A549 (cell line): ENCODE measurements around the gene ZNF214. TPM values are rescaled to one million over a fixed set of nuclear protein-coding genes. Genes with fewer than 3 reads are reported as not detected.
A peak's percentile ranks its signal among the peaks of the same experiment; 100 is the strongest.

Source experiments
- ATAC-seq, 2 experiments: fragments of 200-7000 bp in 1 of 2; fragments of >200 bp in 1 of 2; cut with Nextera tagmentation in 1 of 2; cut with Tn5 transposase in 1 of 2; 3 replicates each; pipeline versions ENCODE4 v1.8.0 to v1.9.1; 2018 to 2020; ENCODE audit warnings: mild to moderate bottlenecking in 1 of 2, moderate library complexity in 1 of 2
- CTCF ChIA-PET: fragments of 300-600 bp; sonication (Branson Sonifier 250); formaldehyde crosslinking; extraction: SDS; loops from one replicate; lab custom pipeline; 2021; ENCODE audit warnings: antibody characterized with exemption, inconsistent platforms; lab: Yijun Ruan, JAX
- POLR2A ChIA-PET: fragments of 350-600 bp; formaldehyde crosslinking; extraction: SDS; loops from one replicate; lab custom pipeline; 2021; ENCODE audit warnings: antibody characterized with exemption, inconsistent platforms; lab: Yijun Ruan, JAX
- DNase-seq, 2 experiments: peaks; one replicate each; pipeline versions ENCODE4 v3.0.0 to v3.0.0-alpha.2; 2011 to 2016; ENCODE audit warnings: low read depth in 1 of 2, low spot score in 1 of 2
- FAIRE-seq: peaks from 2 replicates; lab custom pipeline; 2011; peaks lifted over from hg19 to GRCh38; lab: Jason Lieb, UNC
- H3K27ac ChIP-seq, 2 experiments: fragments of >200 bp; sonication (Bioruptor Twin); formaldehyde crosslinking; 3 replicates each; pipeline ENCODE4 v1.5.1; 2016 to 2017
- H3K4me1 ChIP-seq: fragments of >200 bp; sonication (Bioruptor Twin); formaldehyde crosslinking; 3 replicates; pipeline ENCODE4 v1.6.1; 2016
- H3K4me2 ChIP-seq: fragments of >200 bp; sonication (Bioruptor Twin); formaldehyde crosslinking; 3 replicates; pipeline ENCODE4 v1.6.1; 2016
- H3K4me3 ChIP-seq: fragments of >200 bp; sonication (Bioruptor Twin); formaldehyde crosslinking; 3 replicates; pipeline ENCODE4 v1.5.1; 2016
- H3K9me3 ChIP-seq: fragments of >200 bp; sonication (Bioruptor Twin); formaldehyde crosslinking; 3 replicates; pipeline ENCODE4 v1.6.1; 2016
- BCL3 ChIP-seq: fragments of >200 bp; sonication (Bioruptor Twin); formaldehyde crosslinking; IDR thresholded peaks from 3 replicates; pipeline ENCODE4 v1.6.1; 2016
- ELK1 ChIP-seq: fragments of 150-350 bp; IDR thresholded peaks from 2 replicates; pipeline ENCODE4 v1.6.1; 2014; ENCODE audit warnings: low read depth, mild to moderate bottlenecking, low read length
- FOSB ChIP-seq: fragments of 250-450 bp; sonication (Bioruptor Pico); IDR thresholded peaks from 2 replicates; pipeline ENCODE4 v1.5.0; 2020; ENCODE audit warnings: mild to moderate bottlenecking, moderate library complexity
- FOSL2 ChIP-seq, 2 experiments: fragments of 450-650 bp in 1 of 2; fragments of >200 bp in 1 of 2; sonication (Bioruptor Twin) in 1 of 2; formaldehyde crosslinking; IDR thresholded peaks; 2 replicates each; pipeline versions ENCODE4 v1.5.0 to v1.6.1; 2016 to 2020; ENCODE audit warnings: mild to moderate bottlenecking in 1 of 2, moderate library complexity in 1 of 2
- HES2 ChIP-seq: fragments of >200 bp; sonication (Bioruptor Twin); formaldehyde crosslinking; IDR thresholded peaks from 2 replicates; pipeline ENCODE4 v1.6.1; 2016
- HEYL ChIP-seq: fragments of 250-450 bp; sonication (Bioruptor Pico); IDR thresholded peaks from 2 replicates; pipeline ENCODE4 v1.8.0; 2021; ENCODE audit warnings: mild to moderate bottlenecking, moderate library complexity
- HOXB5 ChIP-seq: fragments of 250-450 bp; sonication (Bioruptor Pico); IDR thresholded peaks from 2 replicates; pipeline ENCODE4 v1.5.0; 2020; ENCODE audit warnings: mild to moderate bottlenecking, moderate library complexity
- KDM5A ChIP-seq: fragments of 200-600 bp; sonication (generic); IDR thresholded peaks from 2 replicates; pipeline ENCODE4 v1.6.1; 2016; ENCODE audit warnings: antibody characterized with exemption, mild to moderate bottlenecking
- MAFK ChIP-seq: fragments of 450-650 bp; IDR thresholded peaks from 2 replicates; pipeline ENCODE4 v1.6.1; 2014; ENCODE audit not compliant: partially characterized antibody
- MAZ ChIP-seq: fragments of 150-350 bp; IDR thresholded peaks from 2 replicates; pipeline ENCODE4 v1.6.1; 2014; ENCODE audit warnings: antibody characterized with exemption, low read depth, low read length, borderline replicate concordance
- NPAS2 ChIP-seq: fragments of 250-450 bp; sonication (Bioruptor Pico); IDR thresholded peaks from 2 replicates; pipeline ENCODE4 v1.8.0; 2022; ENCODE audit warnings: mild to moderate bottlenecking, moderate library complexity, borderline replicate concordance
- PHF8 ChIP-seq: fragments of 200-600 bp; sonication (generic); IDR thresholded peaks from 2 replicates; pipeline ENCODE4 v1.6.1; 2016; ENCODE audit warnings: low read depth, mild to moderate bottlenecking, antibody characterized with exemption, moderate library complexity, borderline replicate concordance
- POLR2A ChIP-seq: IDR thresholded peaks from 2 replicates; pipeline ENCODE4 v1.6.1; 2012; ENCODE audit warnings: mild to moderate bottlenecking, low read length
- SREBF2 ChIP-seq: fragments of 450-650 bp; IDR thresholded peaks from 2 replicates; pipeline ENCODE4 v1.6.1; 2014; ENCODE audit warnings: mild to moderate bottlenecking, moderate library complexity
- ZNF302 ChIP-seq: fragments of 250-450 bp; sonication (Bioruptor Pico); IDR thresholded peaks from 2 replicates; pipeline ENCODE4 v1.9.0; 2021; ENCODE audit warnings: inconsistent platforms, mild to moderate bottlenecking, moderate library complexity
- WGBS: methylation state at CpG from one replicate; pipeline ENCODE4 v1.1.6; 2017; ENCODE audit errors: missing lambda C conversion rate; 5-methylcytosine and 5-hydroxymethylcytosine counted together
- polyA plus RNA-seq, 4 experiments: library from polyadenylated mRNA; depleted of rRNA in 3 of 4; stranded (reverse); fragments of >200 nt; fragmentation: RNase III in 1 of 4; extraction: RNeasy Plus Mini Kit Qiagen cat#74134 plus additional on column Dnase treatment in 1 of 4; gene quantifications; 2 replicates in 3 of 4; 3 replicates in 1 of 4; pipeline ENCODE4 v1.2.3, GENCODE V29; 2011 to 2017

ZNF214 gene
- polyA plus RNA-seq, 2 of the 4 experiments (the other 2 are of a cell fraction) = 0.70 to 2.1 TPM

- DNase-seq (no peak), FAIRE-seq (no peak), ATAC-seq (no peak)
- CTCF ChIA-PET = no interaction called here
- Histone ChIP-seq H3K27ac (no peak overlapping the region), H3K4me1 (no peaks in the 10 kb centered on the region), H3K4me3 (no peak overlapping the region), H3K9me3 (no peaks in the 10 kb centered on the region), H3K4me2 (no peak overlapping the region)
- WGBS = 54% methylated on average over 16 of the region's 16 CpGs
- TF ChIP-seq ZNF302 (CRISPR knock-in tag) = no peak
- no peak for TF ChIP-seq HOXB5 (CRISPR knock-in tag)
- TF ChIP-seq HES2 = no peak
- no peak for TF ChIP-seq BCL3
- TF ChIP-seq ELK1 = no peak
- no peak for TF ChIP-seq KDM5A
- POLR2A ChIA-PET = no interaction called here
These were observed 10.7 kb upstream of the ZNF214 start for GRCh38 chr11:7030836-7031235.

GRCh38 chr11:7028141-7028540 is 8.0 kb upstream of the ZNF214 start:
- WGBS = 39% methylated on average over 3 of the region's 3 CpGs
- DNase-seq (no peak), ATAC-seq (no peak), FAIRE-seq (no peak)
- POLR2A ChIA-PET = no interaction called here
- no peaks in the 10 kb centered on the region for H3K4me1 ChIP-seq
- H3K4me2 ChIP-seq = no peak overlapping the region
- H3K27ac ChIP-seq = no peak overlapping the region
- TF ChIP-seq HEYL (no peak), MAFK (peak; percentile 65)
- H3K4me3 ChIP-seq = no peak overlapping the region
- CTCF ChIA-PET = no interaction called here
- H3K9me3 ChIP-seq = no peaks in the 10 kb centered on the region

- ChIA-PET CTCF (interaction anchor here (1.8 kb wide), 1 partner anchor 9 kb away, joined by 4 read pairs; no protein-coding TSS in a partner anchor), POLR2A (no interaction called here)
- DNase-seq (no peak), ATAC-seq (no peak), FAIRE-seq (no peak)
- TF ChIP-seq PHF8 (no peak), FOSB (CRISPR knock-in tag) (no peak), NPAS2 (no peak), SREBF2 (no peak), MAZ (no peak), POLR2A (no peak)
- Histone ChIP-seq H3K4me2 (no peak overlapping the region), H3K27ac (no peak overlapping the region), H3K4me3 (no peak overlapping the region), H3K9me3 (0 out of 3 replicates have a peak, but pooled peaks cover 2% of the 10 kb centered on the region), H3K4me1 (no peaks in the 10 kb centered on the region)
- 51% methylated on average over 5 of the region's 5 CpGs for WGBS
These were observed 1.2 kb upstream of the ZNF214 start for GRCh38 chr11:7021318-7021717.

- 22% methylated on average over 16 of the region's 26 CpGs for WGBS
- no peaks in the 10 kb centered on the region for H3K4me1 ChIP-seq
- ATAC-seq (peak; percentile 54 to 72), FAIRE-seq (no peak), DNase-seq (no peak)
- peak overlapping the region; percentile 68 for H3K4me3 ChIP-seq
- 0 out of 3 replicates have a peak, but pooled peaks cover 2% of the 10 kb centered on the region for H3K9me3 ChIP-seq
- ChIA-PET CTCF (interaction anchor here (0.6 to 1.4 kb wide), 3 partner anchors 8 to 231 kb away, joined by 3 read pairs; no protein-coding TSS in a partner anchor), POLR2A (no interaction called here)
- peak overlapping the region; percentile 79 for H3K4me2 ChIP-seq
- TF ChIP-seq PHF8 = 0 out of 2 replicates have a peak, but pooled peaks have one; percentile 12
- TF ChIP-seq FOSL2 (IDR thresholded peaks at IDR 0.05) = no peak
- TF ChIP-seq FOSL2 (CRISPR knock-in tag; IDR thresholded peaks at IDR 0.05) = no peak
- peak overlapping the region; percentile 64 to 84 for H3K27ac ChIP-seq
These were observed 505 bp downstream of the ZNF214 start for GRCh38 chr11:7019500-7020182.
